ENCODE data around the gene WAC.

The WAC gene

DNA sequence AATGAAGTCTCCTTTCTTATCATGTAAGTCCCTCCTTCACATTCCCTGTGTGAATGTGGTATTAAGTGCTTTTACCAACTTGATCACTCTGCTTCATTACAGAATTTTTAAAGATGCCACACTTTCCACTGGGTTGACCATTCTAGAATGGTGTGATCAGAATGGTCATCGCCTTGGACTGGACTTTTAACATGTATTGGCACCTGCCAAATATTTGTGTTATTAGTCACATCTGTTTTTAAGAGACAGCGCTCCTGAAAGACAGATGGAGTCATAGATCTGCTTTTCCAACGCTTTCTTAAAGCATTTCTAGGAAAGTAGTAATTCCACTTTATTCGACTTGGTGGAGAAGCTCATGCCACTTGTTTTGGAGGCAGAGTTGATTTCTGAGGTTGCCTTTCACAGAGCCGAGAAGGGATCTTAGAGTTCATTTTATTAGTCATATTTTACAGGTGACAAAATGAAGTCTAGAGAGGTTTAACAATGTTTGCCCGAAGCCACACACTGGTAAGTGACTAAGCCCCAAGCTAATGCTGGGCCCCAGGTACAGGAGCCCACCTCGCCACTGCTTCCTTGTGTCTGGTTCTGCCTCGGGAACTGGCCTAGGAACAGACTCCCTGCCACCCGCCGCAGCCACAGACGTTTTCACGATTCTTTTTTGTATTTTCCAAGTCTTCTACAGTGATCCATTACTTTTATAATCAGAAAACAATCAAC is 134.0 kb downstream of the WAC start:
- TF ChIP-seq, protein P1, sequence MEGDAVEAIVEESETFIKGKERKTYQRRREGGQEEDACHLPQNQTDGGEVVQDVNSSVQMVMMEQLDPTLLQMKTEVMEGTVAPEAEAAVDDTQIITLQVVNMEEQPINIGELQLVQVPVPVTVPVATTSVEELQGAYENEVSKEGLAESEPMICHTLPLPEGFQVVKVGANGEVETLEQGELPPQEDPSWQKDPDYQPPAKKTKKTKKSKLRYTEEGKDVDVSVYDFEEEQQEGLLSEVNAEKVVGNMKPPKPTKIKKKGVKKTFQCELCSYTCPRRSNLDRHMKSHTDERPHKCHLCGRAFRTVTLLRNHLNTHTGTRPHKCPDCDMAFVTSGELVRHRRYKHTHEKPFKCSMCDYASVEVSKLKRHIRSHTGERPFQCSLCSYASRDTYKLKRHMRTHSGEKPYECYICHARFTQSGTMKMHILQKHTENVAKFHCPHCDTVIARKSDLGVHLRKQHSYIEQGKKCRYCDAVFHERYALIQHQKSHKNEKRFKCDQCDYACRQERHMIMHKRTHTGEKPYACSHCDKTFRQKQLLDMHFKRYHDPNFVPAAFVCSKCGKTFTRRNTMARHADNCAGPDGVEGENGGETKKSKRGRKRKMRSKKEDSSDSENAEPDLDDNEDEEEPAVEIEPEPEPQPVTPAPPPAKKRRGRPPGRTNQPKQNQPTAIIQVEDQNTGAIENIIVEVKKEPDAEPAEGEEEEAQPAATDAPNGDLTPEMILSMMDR (conservative IDR thresholded peaks at IDR 0.05; ENCODE audit: low read depth, low read length) = no peak

DNA sequence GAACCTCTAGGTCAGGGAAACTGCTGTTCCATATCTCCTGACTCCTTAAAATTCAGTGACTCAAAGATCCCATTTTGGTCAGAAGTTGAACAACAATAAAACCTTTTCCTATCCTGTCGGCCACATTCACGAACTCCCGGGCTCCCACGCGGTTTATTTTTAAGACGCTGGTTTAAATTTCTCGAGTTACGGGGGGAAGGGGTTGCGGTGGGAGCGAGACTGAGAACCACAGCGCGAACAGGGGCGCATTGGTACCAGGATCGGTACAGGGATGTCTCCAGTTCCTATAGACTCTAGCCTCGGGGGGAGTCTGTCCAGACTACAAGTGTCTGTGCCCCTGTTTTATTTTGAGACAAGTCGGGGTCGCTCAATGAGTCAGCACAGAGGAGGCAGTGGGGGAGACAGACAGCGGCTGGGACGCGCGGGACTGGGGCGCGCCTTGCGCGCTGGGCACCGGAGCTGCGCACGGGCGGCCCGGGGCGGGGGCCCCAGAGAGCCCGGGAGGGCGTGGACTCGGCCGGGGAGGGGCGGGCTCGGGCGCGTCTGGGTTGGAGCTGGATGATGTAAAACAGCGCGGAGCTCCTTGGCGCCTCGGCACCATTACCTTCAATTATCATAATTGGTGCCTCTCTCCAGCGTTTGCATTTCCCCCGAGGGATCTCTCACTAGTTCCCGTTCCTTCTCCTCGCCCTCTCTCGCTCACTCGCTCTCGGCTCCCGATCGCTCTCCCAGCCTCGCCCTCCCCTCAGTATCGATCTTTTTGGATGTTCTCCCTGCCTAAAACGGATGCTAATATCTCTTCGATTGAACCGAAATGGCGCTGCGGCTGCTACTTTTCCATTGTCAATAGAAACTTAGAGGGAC is 135.7 kb downstream of the WAC start:
- H3K4me3 ChIP-seq (ENCODE audit: low read depth, low read length) = peak overlapping the region; percentile 66
- TF ChIP-seq, protein P1 (conservative IDR thresholded peaks at IDR 0.05; ENCODE audit: low read depth, low read length) = no peak
- peak; percentile 61 for DNase-seq (ENCODE audit: low read depth)

More for the DNA sequence above, 134.0 kb downstream of the WAC start:
- no peak for DNase-seq (ENCODE audit: low read depth)
- no peak overlapping the region for H3K4me3 ChIP-seq (ENCODE audit: low read depth, low read length)

DNA sequence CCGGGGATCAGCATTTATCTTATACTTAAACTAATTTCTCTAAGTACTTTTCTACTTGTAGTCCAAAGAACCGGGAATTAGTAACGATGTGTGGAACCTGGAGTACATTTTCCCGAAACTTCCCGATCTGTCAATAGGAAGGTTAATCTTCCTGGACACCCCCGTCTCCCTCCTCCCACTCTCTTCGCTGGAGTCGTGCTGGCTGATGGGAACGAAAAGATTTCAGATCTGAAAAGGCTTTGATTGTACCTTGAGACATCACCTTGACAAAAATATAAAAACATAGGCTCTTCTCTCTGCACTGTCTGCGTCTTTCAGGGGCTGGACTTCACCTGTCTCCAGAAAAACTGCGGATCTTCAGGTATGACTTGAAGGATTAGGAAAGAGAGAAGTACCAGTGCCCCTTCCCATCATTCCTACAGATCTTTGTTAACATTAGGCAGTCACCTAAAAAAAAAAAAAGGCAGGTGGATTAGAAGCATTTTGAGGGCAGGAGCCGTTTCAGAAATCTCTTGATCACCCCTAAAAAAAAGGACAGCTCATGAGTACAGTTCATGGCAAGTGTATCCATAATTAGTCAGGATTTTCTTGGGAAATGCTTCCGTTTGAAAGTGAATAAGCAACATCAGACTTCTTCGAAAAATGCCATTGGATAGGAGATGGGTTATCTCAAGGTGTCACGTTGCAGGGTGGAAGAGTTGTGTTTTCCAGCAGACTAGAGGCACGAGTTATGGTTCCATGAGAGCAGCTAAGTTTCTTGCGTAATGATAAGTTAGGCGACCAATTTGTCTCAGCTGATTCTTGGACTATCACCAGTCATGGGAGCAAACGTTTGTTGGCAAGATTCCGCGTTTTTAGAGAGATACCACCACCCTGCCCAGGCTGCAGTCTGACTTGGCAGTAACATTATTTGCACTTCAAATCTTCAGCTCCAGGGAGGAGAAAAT is 136.6 kb downstream of the WAC start:
- DNase-seq (ENCODE audit: low read depth) = no peak
- peak overlapping the region; percentile 66 for H3K4me3 ChIP-seq (ENCODE audit: low read depth, low read length)
- TF ChIP-seq, protein P1 (conservative IDR thresholded peaks at IDR 0.05; ENCODE audit: low read depth, low read length) = no peak

All from choroid plexus epithelial cell (primary cell).